GM18505 (cell line): Measurements from ENCODE around the gene PTGR2.

ENCODE experiments used
- ATAC-seq: cut with Tn5 transposase; IDR thresholded peaks from one replicate; pipeline ENCODE4 v1.9.1; 2021; ENCODE audit not compliant: unreplicated experiment
- POLR2A ChIP-seq: IDR thresholded peaks from 4 replicates; pipeline ENCODE4 v1.6.1; 2011; ENCODE audit warnings: borderline replicate concordance; ENCODE audit not compliant: insufficient read depth, insufficient read length; ENCODE audit errors: extremely low read depth

The PTGR2 gene

GRCh38 chr14:73851567-73852382 lies at the start of gene PTGR2:
TSS of gene PTGR2 (plus strand) at chr14:73851831. CDS start at chr14:73858863, 7,032 bp downstream.
- peak; percentile 87 for TF ChIP-seq POLR2A
- ATAC-seq = peak; percentile 77

GRCh38 chr14:73802431-73803188 lies 49.0 kb upstream of the PTGR2 start:
- ATAC-seq = no peak
- TF ChIP-seq POLR2A = no peak

- no peak for TF ChIP-seq POLR2A
- ATAC-seq = no peak
Observed at GRCh38 chr14:73804636-73805035, 47.0 kb upstream of the PTGR2 start.

GRCh38 chr14:73807457-73807856 lies 44.2 kb upstream of the PTGR2 start:
- TF ChIP-seq POLR2A = no peak
- ATAC-seq = no peak

GRCh38 chr14:73809391-73809790 lies 42.2 kb upstream of the PTGR2 start:
- no peak for ATAC-seq
- no peak for TF ChIP-seq POLR2A

- TF ChIP-seq POLR2A = no peak
- no peak for ATAC-seq
Observed at GRCh38 chr14:73810478-73811163, 41.0 kb upstream of the PTGR2 start.

- no peak for TF ChIP-seq POLR2A
Observed at GRCh38 chr14:73811164-73811503, 40.5 kb upstream of the PTGR2 start.

GRCh38 chr14:73814153-73814552 lies 37.5 kb upstream of the PTGR2 start:
- ATAC-seq = no peak
- no peak for TF ChIP-seq POLR2A

More at GRCh38 chr14:73811164-73811503, 40.5 kb upstream of the PTGR2 start:
- no peak for ATAC-seq

GRCh38 chr14:73815849-73816248 lies 35.8 kb upstream of the PTGR2 start:
- no peak for TF ChIP-seq POLR2A
- ATAC-seq = no peak

GRCh38 chr14:73816393-73816816 lies 35.2 kb upstream of the PTGR2 start:
- ATAC-seq = no peak
- TF ChIP-seq POLR2A = no peak

- ATAC-seq = no peak
- no peak for TF ChIP-seq POLR2A
Observed at GRCh38 chr14:73817020-73817655, 34.5 kb upstream of the PTGR2 start.

GRCh38 chr14:73818821-73819220 lies 32.8 kb upstream of the PTGR2 start:
- no peak for ATAC-seq
- TF ChIP-seq POLR2A = no peak

- no peak for ATAC-seq
- TF ChIP-seq POLR2A = no peak
Observed at GRCh38 chr14:73820631-73821030, 31.0 kb upstream of the PTGR2 start.

- no peak for TF ChIP-seq POLR2A
- ATAC-seq = no peak
Observed at GRCh38 chr14:73823339-73823885, 28.2 kb upstream of the PTGR2 start.

- ATAC-seq = no peak
- TF ChIP-seq POLR2A = no peak
Observed at GRCh38 chr14:73824127-73824526, 27.5 kb upstream of the PTGR2 start.
